ENCODE data around the gene CD28. TPM values are rescaled to one million over a fixed set of nuclear protein-coding genes. Genes with fewer than 3 reads are reported as not detected.
A peak's percentile ranks its signal among the peaks of the same experiment; 100 is the strongest.

The CD28 gene
- not detected in 2 replicates for total RNA-seq (2014; rRNA removed; shearing (Covaris generic); ENCODE audit: low replicate concordance)

DNA sequence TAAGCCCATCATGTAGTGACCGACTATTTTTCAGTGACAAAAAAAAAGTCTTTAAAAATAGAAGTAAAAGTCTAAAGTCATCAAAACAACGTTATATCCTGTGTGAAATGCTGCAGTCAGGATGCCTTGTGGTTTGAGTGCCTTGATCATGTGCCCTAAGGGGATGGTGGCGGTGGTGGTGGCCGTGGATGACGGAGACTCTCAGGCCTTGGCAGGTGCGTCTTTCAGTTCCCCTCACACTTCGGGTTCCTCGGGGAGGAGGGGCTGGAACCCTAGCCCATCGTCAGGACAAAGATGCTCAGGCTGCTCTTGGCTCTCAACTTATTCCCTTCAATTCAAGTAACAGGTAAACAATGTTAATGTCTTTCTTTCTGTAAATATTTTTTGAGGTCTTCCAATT lies at the start of gene CD28:
Gene CD28 (plus strand): TSS at position 237 of the 400 bp plus-strand sequence. CDS start 58 bp downstream, at position 295.
- no peak for DNase-seq (ENCODE audit: low read depth)
- in situ Hi-C loops (cut with HindIII; ENCODE audit: low pct_unique_long_range_greater_than_20kb, low sequenced_read_pairs) = no loop called here

DNA sequence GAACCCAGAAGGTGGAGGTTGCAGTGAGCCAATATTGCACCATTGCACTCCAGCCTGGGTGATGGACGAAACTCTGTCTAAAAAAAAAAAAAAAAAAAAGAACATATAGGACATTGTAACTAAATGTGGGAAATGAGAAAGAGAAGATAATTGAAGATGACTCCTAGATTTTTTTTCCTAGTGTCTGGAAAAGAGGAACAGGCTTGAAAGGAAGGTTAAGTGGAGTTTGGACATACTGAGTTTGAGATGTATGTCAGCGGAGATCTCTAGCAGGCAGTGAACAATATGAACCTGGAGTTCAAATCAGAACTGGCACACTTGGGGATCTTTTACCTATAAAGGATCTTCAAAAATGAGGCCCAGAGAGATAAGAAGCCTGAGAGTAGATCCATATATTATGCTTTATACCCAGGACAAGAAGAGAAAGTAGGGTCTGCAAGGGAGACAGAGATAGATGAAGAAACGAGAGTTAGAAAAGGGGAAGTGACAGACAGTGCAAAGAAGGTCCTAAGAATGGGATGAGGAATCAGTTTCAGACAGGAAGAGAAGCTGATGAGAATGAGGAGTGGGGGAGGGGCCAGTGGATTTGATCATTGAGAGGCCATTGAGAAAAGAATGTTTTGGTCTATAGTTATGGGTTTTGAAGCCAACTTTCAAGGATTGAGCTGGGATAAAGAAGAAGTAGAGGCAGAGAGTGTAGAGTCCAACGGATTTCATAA lies 46.9 kb upstream of the CD28 start:
- DNase-seq (ENCODE audit: low read depth) = no peak
- in situ Hi-C loops (cut with HindIII; ENCODE audit: low pct_unique_long_range_greater_than_20kb, low sequenced_read_pairs) = no loop called here

DNA sequence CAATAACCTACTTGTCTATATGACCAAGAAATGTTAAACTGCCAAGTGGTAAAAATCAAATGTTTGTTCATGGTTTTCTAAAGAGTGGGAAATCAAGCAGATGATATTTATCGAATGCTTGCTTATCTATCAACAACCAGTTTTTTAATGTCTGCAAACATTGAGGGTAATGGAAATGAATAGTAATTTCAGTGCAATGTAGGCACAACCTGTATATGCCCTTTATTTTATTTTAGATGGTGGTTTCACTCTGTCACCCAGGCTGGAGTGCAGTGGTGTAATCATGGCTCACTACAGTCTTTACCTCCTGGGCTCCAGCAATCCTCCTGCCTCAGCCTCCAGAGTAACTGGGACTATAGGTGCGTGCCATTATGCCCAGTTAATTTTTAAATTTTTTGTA lies 46.0 kb upstream of the CD28 start:
- no peak for DNase-seq (ENCODE audit: low read depth)
- in situ Hi-C loops (cut with HindIII; ENCODE audit: low pct_unique_long_range_greater_than_20kb, low sequenced_read_pairs) = no loop called here

DNA sequence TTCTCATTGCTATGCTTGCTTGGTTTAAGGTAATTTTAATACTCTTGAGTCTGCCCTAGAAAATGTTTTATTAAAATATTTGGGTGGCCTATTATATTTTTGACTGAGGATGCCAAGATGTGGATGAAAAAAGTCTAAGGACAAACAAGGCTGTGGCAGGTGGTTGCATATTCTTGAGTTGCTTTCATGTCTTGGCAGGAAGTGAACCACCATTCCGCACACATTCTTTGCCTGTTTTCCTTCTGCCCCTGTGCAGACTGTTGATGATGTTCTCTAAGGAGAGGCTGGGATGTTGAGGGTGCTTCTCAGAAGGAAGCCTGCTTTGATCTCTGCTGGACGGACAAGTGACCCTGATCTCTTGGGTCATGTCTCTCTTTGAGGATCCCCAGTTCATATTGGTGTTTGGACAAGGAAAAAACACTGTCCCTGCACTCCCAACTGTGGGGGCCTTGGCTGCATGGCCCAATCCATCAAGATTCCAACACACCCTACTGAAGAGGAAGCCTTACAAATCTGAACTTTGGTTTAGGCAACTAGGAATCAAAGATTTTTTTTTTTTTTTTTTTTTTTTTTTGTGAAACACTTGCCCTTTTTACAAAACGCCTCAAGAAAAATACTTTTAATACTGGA lies 45.0 kb upstream of the CD28 start:
- no peak for DNase-seq (ENCODE audit: low read depth)
- in situ Hi-C loops (cut with HindIII; ENCODE audit: low pct_unique_long_range_greater_than_20kb, low sequenced_read_pairs) = no loop called here

DNA sequence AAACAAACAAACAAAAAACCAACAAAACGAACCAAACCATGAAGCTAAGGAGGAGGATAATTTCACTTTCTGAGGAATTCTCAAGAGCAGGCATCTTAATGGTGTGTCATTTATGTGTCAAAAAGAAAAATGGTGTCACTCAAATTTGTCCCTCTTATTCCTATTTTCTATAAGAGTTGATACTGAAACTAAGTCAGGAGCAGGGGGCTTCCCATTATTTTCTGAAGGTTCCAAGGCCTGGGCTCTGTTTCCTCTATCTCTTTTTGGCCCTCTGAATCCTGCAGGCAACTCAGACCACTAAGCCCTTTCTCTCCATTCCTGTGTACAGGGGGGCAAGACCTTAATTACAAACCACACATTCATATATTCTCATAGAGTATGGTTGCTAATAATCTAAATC lies 44.0 kb upstream of the CD28 start:
- in situ Hi-C loops (cut with HindIII; ENCODE audit: low pct_unique_long_range_greater_than_20kb, low sequenced_read_pairs) = no loop called here
- DNase-seq (ENCODE audit: low read depth) = no peak

DNA sequence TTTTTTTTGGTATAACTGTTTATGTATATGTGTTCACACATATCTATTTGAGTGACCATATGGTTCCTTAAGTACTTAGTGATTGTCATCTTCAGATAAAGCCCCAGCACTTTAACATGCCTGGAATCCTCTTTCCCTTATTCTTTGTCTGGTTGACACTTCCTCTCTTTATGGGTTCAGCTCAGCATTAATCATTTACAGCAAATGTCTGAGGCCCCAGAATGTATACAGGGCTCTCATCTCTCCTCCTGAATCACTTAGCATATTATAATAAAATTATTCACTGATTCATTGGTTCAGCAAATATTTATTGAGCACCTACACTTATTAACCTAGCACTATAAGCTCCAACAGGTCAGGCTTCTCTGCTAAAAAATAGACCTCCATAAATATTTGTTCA lies 43.5 kb upstream of the CD28 start:
- no peak for DNase-seq (ENCODE audit: low read depth)
- in situ Hi-C loops (cut with HindIII; ENCODE audit: low pct_unique_long_range_greater_than_20kb, low sequenced_read_pairs) = no loop called here

DNA sequence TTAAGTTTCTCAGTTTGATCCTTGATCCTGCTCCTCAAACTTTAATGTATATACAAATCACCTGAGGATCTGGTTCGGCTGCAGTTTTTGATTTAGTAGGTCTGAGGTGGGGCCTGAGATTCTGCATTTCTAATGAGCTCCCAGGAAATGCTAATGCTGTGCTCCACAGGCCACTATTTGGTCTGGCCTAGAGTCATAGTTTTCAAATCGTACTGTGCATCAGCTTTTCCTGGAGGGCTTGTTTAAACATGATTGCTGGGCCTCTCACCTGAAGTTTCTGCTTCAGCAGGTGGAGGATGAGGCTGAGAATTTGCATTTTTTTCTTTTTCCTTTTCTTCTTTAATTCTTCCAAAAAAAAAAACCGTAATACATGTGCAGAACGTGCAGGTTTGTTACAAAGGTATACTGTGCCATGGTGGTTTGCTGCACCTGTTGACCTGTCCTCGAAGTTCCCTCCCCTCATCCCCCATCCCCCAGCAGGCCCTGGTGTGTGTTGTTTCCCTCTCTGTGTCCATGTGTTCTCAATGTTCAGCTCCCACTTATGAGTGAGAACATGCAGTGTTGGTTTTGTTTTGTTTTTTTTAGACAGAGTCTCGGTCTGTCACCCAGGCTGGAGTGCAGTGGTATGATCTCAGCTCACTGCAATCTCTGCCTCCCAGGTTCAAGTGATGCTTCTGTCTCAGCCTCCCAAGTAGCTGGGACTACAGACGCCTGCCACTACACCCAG lies 42.2 kb upstream of the CD28 start:
- no peak for DNase-seq (ENCODE audit: low read depth)
- in situ Hi-C loops (cut with HindIII; ENCODE audit: low pct_unique_long_range_greater_than_20kb, low sequenced_read_pairs) = no loop called here

DNA sequence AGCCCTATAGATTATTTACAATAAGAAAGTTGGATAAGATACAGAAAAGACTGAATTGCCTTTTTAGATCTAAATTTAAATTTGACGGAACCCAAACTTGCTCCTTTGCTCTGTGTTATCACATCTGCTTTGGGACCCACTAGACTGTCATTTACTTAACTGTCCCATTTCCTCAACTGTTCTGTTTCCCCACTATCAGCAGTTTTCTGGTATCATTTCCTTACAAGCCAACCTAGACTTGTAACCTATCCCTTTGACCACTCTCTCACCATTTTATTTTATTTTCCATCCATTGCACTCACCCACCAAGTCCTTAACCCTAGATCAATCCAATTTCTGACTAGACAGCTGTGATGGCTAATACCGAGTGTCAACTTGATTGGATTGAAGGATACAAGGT lies 38.6 kb upstream of the CD28 start:
- DNase-seq (ENCODE audit: low read depth) = no peak

DNA sequence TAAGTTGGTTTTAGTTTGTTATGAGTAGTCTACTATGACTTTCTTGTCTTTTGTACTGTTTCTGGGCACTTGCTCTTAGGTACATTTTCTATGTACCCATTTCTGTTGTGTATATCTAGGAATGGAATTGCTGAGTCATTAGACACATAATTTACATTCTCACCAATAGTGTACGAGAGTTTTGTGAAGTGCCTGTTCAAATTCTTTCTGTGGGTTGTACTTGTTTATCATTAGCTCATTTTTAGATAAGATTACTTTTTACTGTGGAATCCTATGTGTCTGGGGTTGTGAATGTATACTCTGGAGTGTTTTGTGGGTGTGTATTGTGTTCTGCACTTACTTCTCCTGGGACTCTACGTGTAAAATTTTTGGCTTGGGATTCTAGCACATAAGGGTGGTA lies 36.6 kb upstream of the CD28 start:
- in situ Hi-C loops (cut with HindIII; ENCODE audit: low pct_unique_long_range_greater_than_20kb, low sequenced_read_pairs) = no loop called here
- peak; percentile 18 for DNase-seq (ENCODE audit: low read depth)

More for the DNA sequence above, 38.6 kb upstream of the CD28 start:
- in situ Hi-C loops (cut with HindIII; ENCODE audit: low pct_unique_long_range_greater_than_20kb, low sequenced_read_pairs) = no loop called here

DNA sequence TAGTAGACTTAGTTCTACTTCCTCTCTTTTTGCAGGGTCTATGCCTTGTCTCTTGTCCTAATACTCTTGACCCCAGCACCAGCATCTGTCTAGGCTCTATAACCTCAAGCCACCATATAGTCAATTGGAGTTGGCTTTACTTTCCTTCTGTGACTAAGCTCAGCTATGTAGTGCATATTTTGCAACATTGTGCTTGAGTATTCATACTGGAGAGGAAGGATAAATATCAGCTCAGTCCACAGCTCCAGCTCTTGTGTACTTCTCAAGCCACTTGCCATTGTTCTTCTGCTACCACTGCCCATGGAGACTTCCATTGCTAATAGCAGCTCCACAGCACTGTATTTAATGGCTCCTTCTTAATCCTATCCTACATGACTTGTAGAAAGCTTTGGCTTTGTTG lies 35.5 kb upstream of the CD28 start:
- in situ Hi-C loops (cut with HindIII; ENCODE audit: low pct_unique_long_range_greater_than_20kb, low sequenced_read_pairs) = no loop called here

DNA sequence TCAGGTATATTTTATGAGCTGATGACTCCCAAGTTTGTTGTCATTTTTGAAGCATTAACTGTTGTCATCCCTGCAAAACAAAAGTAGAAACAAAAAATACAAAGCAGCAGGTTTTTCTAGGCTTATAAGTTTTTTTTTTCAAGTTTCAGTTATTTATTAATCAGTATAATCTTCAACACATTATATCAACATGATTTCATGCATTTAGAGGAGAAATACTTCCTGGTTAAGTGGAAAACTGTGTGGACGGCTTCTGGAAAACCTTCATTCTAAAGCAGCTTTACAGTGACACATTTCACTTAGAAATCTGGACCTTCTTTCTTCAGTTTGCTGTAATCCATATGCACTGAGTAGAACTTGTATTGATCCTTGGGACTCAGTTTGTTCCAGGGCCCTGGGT lies 34.6 kb upstream of the CD28 start:
- in situ Hi-C loops (cut with HindIII; ENCODE audit: low pct_unique_long_range_greater_than_20kb, low sequenced_read_pairs) = no loop called here
- no peak for DNase-seq (ENCODE audit: low read depth)

More for the DNA sequence above, 35.5 kb upstream of the CD28 start:
- no peak for DNase-seq (ENCODE audit: low read depth)

DNA sequence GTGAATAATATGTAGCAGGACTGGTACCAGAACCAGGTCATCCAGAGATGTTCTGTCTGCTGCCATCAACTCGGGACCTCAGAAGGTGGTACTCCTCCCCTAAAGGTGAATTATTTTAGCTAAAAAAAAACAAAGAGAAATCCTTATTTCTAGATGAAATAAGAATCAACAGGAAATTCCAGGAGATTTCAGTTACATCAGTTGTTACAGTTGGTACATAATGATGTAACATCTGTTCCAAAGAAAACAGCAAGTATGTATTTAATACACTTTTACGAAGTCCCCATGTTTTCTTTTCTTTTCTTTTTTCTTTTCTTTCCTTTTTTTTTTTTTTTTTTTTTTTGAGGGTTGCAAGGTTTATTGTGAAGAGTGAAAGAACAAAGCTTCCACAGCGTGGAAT lies 33.6 kb upstream of the CD28 start:
- in situ Hi-C loops (cut with HindIII; ENCODE audit: low pct_unique_long_range_greater_than_20kb, low sequenced_read_pairs) = no loop called here
- DNase-seq (ENCODE audit: low read depth) = no peak

DNA sequence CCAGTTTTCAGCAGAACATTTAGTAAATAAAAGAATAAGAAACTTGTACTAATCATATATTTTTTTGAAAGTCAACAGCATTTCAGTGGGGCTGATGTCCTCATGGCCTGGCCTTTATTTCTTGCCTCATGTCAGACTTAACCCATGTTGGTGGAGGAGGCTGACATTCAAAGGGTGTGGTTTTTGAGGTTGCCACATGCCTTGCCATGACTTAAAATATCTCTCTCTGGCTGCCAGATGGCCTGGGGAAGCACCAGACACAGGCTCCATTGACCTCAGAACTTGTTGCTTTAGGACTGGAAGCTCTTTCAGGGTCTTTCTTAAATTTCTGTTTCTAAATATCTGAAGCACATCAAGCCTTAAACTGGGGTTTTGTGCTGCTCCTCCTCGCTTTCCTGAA lies 32.5 kb upstream of the CD28 start:
- no peak for DNase-seq (ENCODE audit: low read depth)
- in situ Hi-C loops (cut with HindIII; ENCODE audit: low pct_unique_long_range_greater_than_20kb, low sequenced_read_pairs) = no loop called here

DNA sequence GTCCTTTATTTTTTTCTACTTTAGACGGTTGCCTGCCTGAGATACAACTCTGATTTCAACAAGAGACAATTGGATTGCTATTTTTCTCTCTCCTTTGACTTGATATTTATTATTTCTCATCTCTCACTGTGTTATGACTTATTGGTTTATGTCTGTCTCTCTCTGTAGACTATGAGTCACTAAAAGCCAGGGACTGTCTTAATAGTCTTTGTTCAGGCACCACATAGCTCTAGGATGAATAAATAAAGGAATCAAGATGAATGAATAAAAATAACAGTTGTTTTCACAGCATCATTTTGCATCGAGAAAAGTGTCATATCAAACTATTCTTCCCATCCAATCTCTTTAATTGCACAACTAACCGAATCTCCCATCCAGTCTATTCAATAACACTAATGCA lies 31.4 kb upstream of the CD28 start:
- in situ Hi-C loops (cut with HindIII; ENCODE audit: low pct_unique_long_range_greater_than_20kb, low sequenced_read_pairs) = no loop called here

DNA sequence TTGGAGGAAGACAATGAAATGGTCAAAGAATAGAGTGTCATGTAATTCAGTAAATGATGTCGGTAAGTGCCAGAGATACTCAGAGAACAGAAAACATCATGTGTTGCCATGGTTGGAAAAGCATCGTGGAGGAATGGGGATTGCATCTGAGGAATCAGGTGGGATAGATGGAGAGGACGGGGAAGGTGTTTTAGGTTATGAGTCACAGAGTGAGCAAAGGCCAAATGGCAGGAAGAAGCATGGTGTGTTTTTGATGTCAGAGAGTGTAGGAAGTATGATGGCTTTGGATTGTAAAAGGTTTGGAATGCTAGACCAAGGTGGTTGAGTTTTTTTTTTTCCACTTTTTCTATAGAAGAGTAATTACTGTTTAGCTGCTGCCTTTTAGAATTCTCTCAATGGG lies 27.5 kb upstream of the CD28 start:
- in situ Hi-C loops (cut with HindIII; ENCODE audit: low pct_unique_long_range_greater_than_20kb, low sequenced_read_pairs) = no loop called here
- no peak for DNase-seq (ENCODE audit: low read depth)

More for the DNA sequence above, 31.4 kb upstream of the CD28 start:
- DNase-seq (ENCODE audit: low read depth) = no peak

DNA sequence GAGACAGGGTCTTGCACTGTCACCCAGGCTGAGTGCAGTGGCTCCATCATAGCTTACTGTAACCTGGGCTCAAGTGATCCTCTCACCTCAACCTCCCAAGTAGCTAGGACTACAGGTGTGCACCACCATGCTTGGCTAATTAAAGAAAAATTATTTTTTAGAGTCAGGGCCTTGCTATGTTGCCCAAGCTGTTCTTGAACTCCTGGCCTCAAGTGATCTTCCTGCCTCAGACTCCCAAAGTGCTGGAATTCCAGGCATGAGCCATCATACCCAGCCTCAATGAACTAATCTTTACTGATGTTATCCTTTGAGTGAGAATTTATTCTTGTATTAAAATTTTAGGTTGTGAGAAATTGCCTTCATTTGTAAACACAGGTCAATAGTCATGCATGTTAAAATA lies 27.0 kb upstream of the CD28 start:
- no peak for DNase-seq (ENCODE audit: low read depth)
- in situ Hi-C loops (cut with HindIII; ENCODE audit: low pct_unique_long_range_greater_than_20kb, low sequenced_read_pairs) = no loop called here

DNA sequence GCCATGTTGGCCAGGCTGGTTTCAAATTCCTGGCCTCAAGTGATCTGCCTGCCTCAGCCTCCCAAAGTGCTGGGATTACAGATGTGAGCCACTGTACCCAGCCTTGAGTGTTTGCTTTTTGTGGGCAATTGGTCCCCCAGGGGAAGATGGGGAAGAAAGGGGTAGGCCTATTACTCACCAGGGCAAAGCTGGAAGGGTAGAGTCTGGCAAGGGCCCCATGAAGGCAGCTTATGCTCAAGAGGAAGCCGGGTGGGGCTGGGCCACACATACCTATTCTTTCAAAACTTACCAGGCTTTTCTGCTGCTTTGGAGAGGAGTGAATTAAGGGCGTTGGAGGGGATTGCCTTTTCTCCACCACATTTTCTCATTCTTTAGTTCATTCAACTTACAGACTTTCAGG lies 24.5 kb upstream of the CD28 start:
- in situ Hi-C loops (cut with HindIII; ENCODE audit: low pct_unique_long_range_greater_than_20kb, low sequenced_read_pairs) = no loop called here
- DNase-seq (ENCODE audit: low read depth) = no peak

DNA sequence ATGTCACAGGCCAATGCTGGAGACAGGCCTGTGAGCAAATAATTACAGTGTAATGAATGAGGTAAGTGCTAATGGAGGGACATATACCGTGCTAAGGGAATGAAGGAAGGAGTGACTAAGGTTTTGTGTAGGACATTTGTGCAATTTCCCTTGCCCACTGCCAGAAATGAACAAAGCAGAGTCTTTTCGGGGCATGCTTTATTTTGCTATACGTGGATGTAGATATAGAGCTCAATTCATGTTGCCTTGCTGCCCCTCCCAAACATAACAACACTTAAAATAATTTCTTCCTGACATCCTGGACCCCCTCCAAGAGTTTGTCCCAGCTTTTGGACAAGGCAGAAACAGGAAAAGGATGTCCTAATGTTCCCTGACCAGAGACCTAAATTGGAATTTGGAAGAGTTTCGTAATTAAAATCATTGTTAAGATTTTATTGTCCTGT lies 23.7 kb upstream of the CD28 start:
- DNase-seq (ENCODE audit: low read depth) = no peak

DNA sequence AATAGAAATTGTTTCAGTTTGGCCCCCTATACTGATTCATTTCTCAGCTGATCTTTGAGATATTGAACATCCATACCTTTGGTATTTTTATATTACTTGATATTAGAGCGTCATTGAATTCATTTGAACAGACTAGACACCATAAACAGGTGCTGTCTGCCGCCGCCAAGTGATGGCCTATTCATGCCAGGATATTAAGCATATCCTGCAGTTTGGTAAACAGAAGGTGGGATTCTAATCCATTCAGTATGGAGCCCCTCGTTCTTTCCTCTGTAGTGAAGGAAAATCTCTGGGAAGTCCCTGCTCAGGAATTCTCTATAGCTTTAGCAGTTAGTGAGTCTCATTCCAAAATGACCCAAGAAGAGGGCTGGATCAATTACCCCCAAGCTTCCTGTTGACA lies 23.0 kb upstream of the CD28 start:
- in situ Hi-C loops (cut with HindIII; ENCODE audit: low pct_unique_long_range_greater_than_20kb, low sequenced_read_pairs) = no loop called here
- no peak for DNase-seq (ENCODE audit: low read depth)

More for the DNA sequence above, 23.7 kb upstream of the CD28 start:
- in situ Hi-C loops (cut with HindIII; ENCODE audit: low pct_unique_long_range_greater_than_20kb, low sequenced_read_pairs) = no loop called here
